Umbilical cord (tissue), 1 donor: Measurements from ENCODE around the gene ACTL7B. TPM values are rescaled to one million over a fixed set of nuclear protein-coding genes. Genes with fewer than 3 reads are reported as not detected.

Experiments used
- total RNA-seq: library from RNA; depleted of rRNA; stranded (reverse); fragments of >200 nt; gene quantifications from one replicate; pipeline ENCODE4 v1.2.3, GENCODE V29; 2014; ENCODE audit warnings: low replicate concordance; ENCODE audit not compliant: insufficient read depth

ACTL7B gene
- total RNA-seq, 1 donor from 2014 or later = 1.4 TPM

Other genes with a start within 250 kb of the ACTL7B start
- gene ACTL7A, start 6.3 kb upstream of the ACTL7B start, total RNA-seq = 0.96 TPM
- 56.6 TPM for gene ELP1, start 78.1 kb upstream of the ACTL7B start, total RNA-seq
- gene ABITRAM, start 78.4 kb upstream of the ACTL7B start, total RNA-seq = 4.6 TPM
- gene CTNNAL1, start 157.5 kb upstream of the ACTL7B start, total RNA-seq = 68.9 TPM